ENCODE results near the gene DBX1. TPM values are rescaled to one million over a fixed set of nuclear protein-coding genes. Genes with fewer than 3 reads are reported as not detected.
"Not testable (repeated sequence)": the region's sequence is repeated elsewhere in the genome, so short reads cannot be mapped to it uniquely, and the experiment has no call there.

The DBX1 gene
- total and polyA plus RNA-seq, 9 donors, result 1.3 to 13.4 (median 8.8) TPM

GRCh38 chr11:20154381-20154780 lies 5.9 kb downstream of the DBX1 start:
- DNase-seq, result no peak
- H3K9me3 ChIP-seq (replicated peaks; ENCODE audit: control insufficient read depth, low read depth, low read length), result no peaks in the 10 kb centered on the region
- peaks cover 14% of the 10 kb centered on the region for H3K4me1 ChIP-seq (ENCODE audit: control insufficient read depth, insufficient read depth, low read length)
- no peak overlapping the region for H3K27ac ChIP-seq (ENCODE audit: low read length)
- no peaks in the 10 kb centered on the region for H3K36me3 ChIP-seq (ENCODE audit: control insufficient read depth, insufficient read depth, low read length)
- WGBS (ENCODE audit: insufficient coverage), result no CpG with 5 or more reads among the region's 1 CpG
- H3K27me3 ChIP-seq (ENCODE audit: control insufficient read depth, insufficient read depth, low read length), result peaks cover 46% of the 10 kb centered on the region
- no peak overlapping the region for H3K4me3 ChIP-seq (ENCODE audit: low read length)

- Histone ChIP-seq H3K36me3 (ENCODE audit: control insufficient read depth, insufficient read depth, low read length) (no peaks in the 10 kb centered on the region), H3K27me3 (ENCODE audit: control insufficient read depth, insufficient read depth, low read length) (no peaks in the 10 kb centered on the region), H3K4me3 (ENCODE audit: low read length) (no peak overlapping the region), H3K9me3 (replicated peaks; ENCODE audit: control insufficient read depth, low read depth, low read length) (no peaks in the 10 kb centered on the region), H3K4me1 (ENCODE audit: control insufficient read depth, insufficient read depth, low read length) (no peaks in the 10 kb centered on the region), H3K27ac (ENCODE audit: low read length) (no peak overlapping the region)
- no peak for DNase-seq
- 60% methylated on average over 2 of the region's 4 CpGs for WGBS (ENCODE audit: insufficient coverage)
These were observed 21.6 kb downstream of the DBX1 start for GRCh38 chr11:20138707-20139106.

- Histone ChIP-seq H3K4me3 (ENCODE audit: low read length) (no peak overlapping the region), H3K27me3 (ENCODE audit: control insufficient read depth, insufficient read depth, low read length) (no peaks in the 10 kb centered on the region), H3K36me3 (ENCODE audit: control insufficient read depth, insufficient read depth, low read length) (no peaks in the 10 kb centered on the region), H3K27ac (ENCODE audit: low read length) (no peak overlapping the region), H3K4me1 (ENCODE audit: control insufficient read depth, insufficient read depth, low read length) (no peaks in the 10 kb centered on the region), H3K9me3 (replicated peaks; ENCODE audit: control insufficient read depth, low read depth, low read length) (no peaks in the 10 kb centered on the region)
- no peak for DNase-seq
These were observed 22.6 kb downstream of the DBX1 start for GRCh38 chr11:20137637-20138036.

GRCh38 chr11:20134991-20135736 lies 25.1 kb downstream of the DBX1 start:
- WGBS (ENCODE audit: insufficient coverage), result 94% methylated on average over 2 of the region's 5 CpGs

GRCh38 chr11:20132667-20133039 lies 27.6 kb downstream of the DBX1 start:
- H3K27me3 ChIP-seq (ENCODE audit: control insufficient read depth, insufficient read depth, low read length), result peaks cover 16% of the 10 kb centered on the region
- H3K4me3 ChIP-seq (ENCODE audit: low read length), result no peak overlapping the region
- no peaks in the 10 kb centered on the region for H3K36me3 ChIP-seq (ENCODE audit: control insufficient read depth, insufficient read depth, low read length)
- peaks cover 6% of the 10 kb centered on the region for H3K4me1 ChIP-seq (ENCODE audit: control insufficient read depth, insufficient read depth, low read length)
- no peaks in the 10 kb centered on the region for H3K9me3 ChIP-seq (replicated peaks; ENCODE audit: control insufficient read depth, low read depth, low read length)
- 53% methylated on average over 5 of the region's 8 CpGs for WGBS (ENCODE audit: insufficient coverage)
- H3K27ac ChIP-seq (ENCODE audit: low read length), result no peak overlapping the region
- DNase-seq, result no peak

More at GRCh38 chr11:20134991-20135736, 25.1 kb downstream of the DBX1 start:
- Histone ChIP-seq H3K27ac (ENCODE audit: low read length) (no peak overlapping the region), H3K4me1 (ENCODE audit: control insufficient read depth, insufficient read depth, low read length) (peaks cover 6% of the 10 kb centered on the region), H3K27me3 (ENCODE audit: control insufficient read depth, insufficient read depth, low read length) (peaks cover 16% of the 10 kb centered on the region), H3K9me3 (replicated peaks; ENCODE audit: control insufficient read depth, low read depth, low read length) (no peaks in the 10 kb centered on the region), H3K36me3 (ENCODE audit: control insufficient read depth, insufficient read depth, low read length) (no peaks in the 10 kb centered on the region), H3K4me3 (ENCODE audit: low read length) (no peak overlapping the region)
- DNase-seq, result no peak

GRCh38 chr11:20131788-20132666 lies 28.2 kb downstream of the DBX1 start:
- 14% methylated on average over 37 of the region's 51 CpGs for WGBS (ENCODE audit: insufficient coverage)

GRCh38 chr11:20129665-20130064 lies 30.6 kb downstream of the DBX1 start:
- Histone ChIP-seq H3K4me3 (ENCODE audit: low read length) (no peak overlapping the region), H3K4me1 (ENCODE audit: control insufficient read depth, insufficient read depth, low read length) (peaks cover 6% of the 10 kb centered on the region), H3K36me3 (ENCODE audit: control insufficient read depth, insufficient read depth, low read length) (no peaks in the 10 kb centered on the region), H3K9me3 (replicated peaks; ENCODE audit: control insufficient read depth, low read depth, low read length) (no peaks in the 10 kb centered on the region), H3K27ac (ENCODE audit: low read length) (no peak overlapping the region), H3K27me3 (ENCODE audit: control insufficient read depth, insufficient read depth, low read length) (peaks cover 16% of the 10 kb centered on the region)
- WGBS (ENCODE audit: insufficient coverage), result 83% methylated on average over 2 of the region's 4 CpGs
- DNase-seq, result no peak

More at GRCh38 chr11:20131788-20132666, 28.2 kb downstream of the DBX1 start:
- Histone ChIP-seq H3K27ac (ENCODE audit: low read length) (no peak overlapping the region), H3K4me3 (ENCODE audit: low read length) (peak overlapping the region; percentile 41), H3K9me3 (replicated peaks; ENCODE audit: control insufficient read depth, low read depth, low read length) (no peaks in the 10 kb centered on the region), H3K36me3 (ENCODE audit: control insufficient read depth, insufficient read depth, low read length) (no peaks in the 10 kb centered on the region), H3K4me1 (ENCODE audit: control insufficient read depth, insufficient read depth, low read length) (peaks cover 6% of the 10 kb centered on the region), H3K27me3 (ENCODE audit: control insufficient read depth, insufficient read depth, low read length) (peaks cover 16% of the 10 kb centered on the region)
- DNase-seq, result peak; percentile 70

- H3K9me3 ChIP-seq (replicated peaks; ENCODE audit: control insufficient read depth, low read depth, low read length); H3K4me1 ChIP-seq (ENCODE audit: control insufficient read depth, insufficient read depth, low read length); H3K36me3 ChIP-seq (ENCODE audit: control insufficient read depth, insufficient read depth, low read length); H3K4me3 ChIP-seq (ENCODE audit: low read length); H3K27ac ChIP-seq (ENCODE audit: low read length); DNase-seq: not testable (repeated sequence)
- WGBS (ENCODE audit: insufficient coverage), result no CpG with 5 or more reads among the region's 7 CpGs
- peaks cover 16% of the 10 kb centered on the region for H3K27me3 ChIP-seq (ENCODE audit: control insufficient read depth, insufficient read depth, low read length)
These were observed 31.8 kb downstream of the DBX1 start for GRCh38 chr11:20128528-20128825.

GRCh38 chr11:20127671-20128527 lies 32.4 kb downstream of the DBX1 start:
- Histone ChIP-seq H3K4me1 (ENCODE audit: control insufficient read depth, insufficient read depth, low read length) (peaks cover 6% of the 10 kb centered on the region), H3K27me3 (ENCODE audit: control insufficient read depth, insufficient read depth, low read length) (peaks cover 16% of the 10 kb centered on the region), H3K36me3 (ENCODE audit: control insufficient read depth, insufficient read depth, low read length) (no peaks in the 10 kb centered on the region), H3K4me3 (ENCODE audit: low read length) (no peak overlapping the region), H3K9me3 (replicated peaks; ENCODE audit: control insufficient read depth, low read depth, low read length) (no peaks in the 10 kb centered on the region), H3K27ac (ENCODE audit: low read length) (no peak overlapping the region)
- 63% methylated on average over 11 of the region's 16 CpGs for WGBS (ENCODE audit: insufficient coverage)
- peak; percentile 70 for DNase-seq

GRCh38 chr11:20126724-20127123 lies 33.6 kb downstream of the DBX1 start:
- DNase-seq, result no peak
- Histone ChIP-seq H3K27me3 (ENCODE audit: control insufficient read depth, insufficient read depth, low read length) (peaks cover 10% of the 10 kb centered on the region), H3K9me3 (replicated peaks; ENCODE audit: control insufficient read depth, low read depth, low read length) (no peaks in the 10 kb centered on the region), H3K36me3 (ENCODE audit: control insufficient read depth, insufficient read depth, low read length) (no peaks in the 10 kb centered on the region), H3K4me3 (ENCODE audit: low read length) (no peak overlapping the region), H3K27ac (ENCODE audit: low read length) (no peak overlapping the region), H3K4me1 (ENCODE audit: control insufficient read depth, insufficient read depth, low read length) (peaks cover under 1% of the 10 kb centered on the region)
- WGBS (ENCODE audit: insufficient coverage), result 100% methylated on average over 1 of the region's 8 CpGs

Measured in muscle of leg (tissue), 11 donors.